SK-N-MC (cell line): ENCODE measurements around the gene MYLK3.

Experiments used
- EZH2 ChIP-seq: fragments of 200-600 bp; sonication (generic); IDR thresholded peaks from one replicate; pipeline ENCODE4 v1.6.1; 2017; ENCODE audit warnings: antibody characterized with exemption
- FOXP2 ChIP-seq: optimal IDR thresholded peaks from 2 replicates; pipeline ENCODE3; 2011; ENCODE audit warnings: mild to moderate bottlenecking, moderate library complexity; ENCODE audit not compliant: insufficient read depth; ENCODE audit errors: extremely low read length, control extremely low read depth
- POLR2AphosphoS5 ChIP-seq: IDR thresholded peaks from 2 replicates; pipeline ENCODE4 v1.6.1; 2012; ENCODE audit warnings: mild to moderate bottlenecking, low read depth, low read length, borderline replicate concordance

DNA sequence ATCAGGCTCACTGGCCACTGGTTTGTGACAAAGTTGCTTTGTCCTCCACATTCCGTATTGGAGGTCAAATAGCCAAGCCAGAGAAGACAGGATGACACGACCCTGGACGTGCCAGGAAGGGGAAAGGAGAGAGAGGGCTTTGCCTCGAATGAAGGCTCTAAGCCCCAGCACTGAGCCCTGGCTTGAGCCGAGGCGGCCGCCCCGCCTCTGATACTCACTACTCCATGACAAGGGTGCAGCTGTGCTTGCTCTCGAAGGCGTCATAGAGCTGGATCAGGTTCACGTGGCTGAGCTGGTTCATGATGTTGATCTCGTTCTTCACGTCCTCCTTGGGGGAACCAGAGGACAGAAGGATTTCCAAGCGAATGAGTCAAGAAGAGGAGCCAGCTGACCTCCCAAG lies 19.3 kb downstream of the MYLK3 start:
- TF ChIP-seq EZH2 (no peak), POLR2AphosphoS5 (no peak), FOXP2 (no peak)
